Esophagus squamous epithelium (tissue), 5 donors: ENCODE data around the gene TMEFF2. TPM values are rescaled to one million over a fixed set of nuclear protein-coding genes. Genes with fewer than 3 reads are reported as not detected.

Source experiments
- DNase-seq: peaks from one replicate; lab custom pipeline; 2025; lab: John Stamatoyannopoulos, UW
- H3K27ac ChIP-seq, 4 donors: fragments of 200-600 bp; sonication (generic); one replicate each; pipeline ENCODE4 v1.5.1; 2016 to 2019; ENCODE audit warnings: mild to moderate bottlenecking in 1 of 4
- H3K27me3 ChIP-seq, 4 donors: fragments of 200-600 bp; sonication (generic); 1 replicate in 3 of 4; 2 replicates in 1 of 4; pipeline versions ENCODE4 v1.5.1 to v1.6.0; 2017 to 2021; ENCODE audit warnings: antibody characterized with exemption in 1 of 4
- H3K36me3 ChIP-seq, 3 donors: fragments of 200-600 bp; sonication (generic); one replicate each; pipeline ENCODE4 v1.5.1; 2016 to 2019
- H3K4me1 ChIP-seq, 3 donors: fragments of 200-600 bp; sonication (generic); one replicate each; pipeline ENCODE4 v1.5.1; 2017 to 2019
- H3K4me3 ChIP-seq, 4 donors: fragments of 200-600 bp; sonication (generic); 1 replicate in 3 of 4; 2 replicates in 1 of 4; pipeline ENCODE4 v1.5.1; 2016 to 2019; ENCODE audit warnings: mild to moderate bottlenecking in 2 of 4, moderate library complexity in 1 of 4
- H3K9me3 ChIP-seq, 3 donors: fragments of 200-600 bp; sonication (generic); one replicate each; pipeline ENCODE4 v1.5.1; 2016 to 2019
- CTCF ChIP-seq, 6 experiments: fragments of 450-650 bp in 4 of 6; fragments of 200-600 bp in 2 of 6; sonication (generic) in 2 of 6; IDR thresholded peaks; one replicate each; pipeline ENCODE4 v1.5.1; 2016 to 2019; ENCODE audit warnings: antibody characterized with exemption in 6 of 6, mild to moderate bottlenecking in 4 of 6, moderate library complexity in 4 of 6
- POLR2A ChIP-seq, 4 donors: fragments of 450-650 bp; IDR thresholded peaks; one replicate each; pipeline ENCODE4 v1.6.1; 2017; ENCODE audit warnings: antibody characterized with exemption in 4 of 4, mild to moderate bottlenecking in 4 of 4, moderate library complexity in 3 of 4
- WGBS, 2 donors: methylation state at CpG; one replicate each; pipeline ENCODE4 v1.1.5; 2018; 5-methylcytosine and 5-hydroxymethylcytosine counted together
- intact Hi-C: fragments of 100-400 bp; cut with DNase I; formaldehyde crosslinking; loops from one replicate; pipeline ENCODE4 v1.15.0; 2022
- total RNA-seq, 4 donors: library from RNA; depleted of rRNA; stranded (reverse); fragments of >200 nt; gene quantifications; one replicate each; pipeline ENCODE4 v1.1.0, GENCODE V29; 2016
- donor health status: DM: yes; HTN: yes; CAD: no.

TMEFF2 gene
- total RNA-seq, 4 donors from 2014 or later = 1.5 TPM; not detected in 3

DNA sequence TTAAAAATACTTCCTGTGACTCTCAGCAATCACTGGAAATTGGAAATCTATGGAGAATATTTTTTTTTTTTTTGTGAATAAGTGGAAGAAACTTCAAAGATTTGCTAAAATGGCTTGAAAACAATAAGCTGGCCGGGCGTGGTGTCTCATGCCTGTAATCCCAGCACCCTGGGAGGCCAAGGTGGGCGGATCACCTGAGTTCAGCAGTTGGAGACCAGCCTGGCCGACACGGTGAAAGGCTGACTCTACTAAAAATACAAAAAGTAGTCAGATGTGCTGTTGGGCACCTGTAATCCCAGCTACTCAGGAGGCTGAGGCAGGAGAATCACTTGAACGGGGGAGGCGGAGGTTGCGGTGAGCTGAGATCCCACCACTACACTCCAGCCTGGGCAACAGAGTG is 192.3 kb downstream of the TMEFF2 start:
- DNase-seq = no peak
- H3K27me3 ChIP-seq = no peaks in the 10 kb centered on the region
- WGBS, 2 donors = 50 to 54% methylated on average over 8 of the region's 8 CpGs
- H3K27ac ChIP-seq = no peak overlapping the region
- no peak overlapping the region for H3K4me3 ChIP-seq
- no peaks in the 10 kb centered on the region for H3K9me3 ChIP-seq
- no peaks in the 10 kb centered on the region for H3K36me3 ChIP-seq
- TF ChIP-seq CTCF (IDR thresholded peaks at IDR 0.05) = no peak
- TF ChIP-seq POLR2A (IDR thresholded peaks at IDR 0.05) = no peak
- intact Hi-C loops = no loop called here
- peaks cover 0 to 20% (median 0%) of the 10 kb centered on the region in 3 donors for H3K4me1 ChIP-seq

GRCh38 chr2:192000196-192000980 is 194.3 kb downstream of the TMEFF2 start:
- WGBS, 2 donors = 94 to 100% methylated on average over 1 of the region's 1 CpG

GRCh38 chr2:191999101-191999841 is 195.5 kb downstream of the TMEFF2 start:
- whole genome bisulfite sequencing, 2 donors = 67 to 75% methylated on average over 4 of the region's 4 CpGs
- H3K9me3 ChIP-seq = no peaks in the 10 kb centered on the region
- TF ChIP-seq POLR2A (IDR thresholded peaks at IDR 0.05) = no peak
- H3K4me3 ChIP-seq = no peak overlapping the region
- no peak overlapping the region for H3K27ac ChIP-seq
- no peaks in the 10 kb centered on the region for H3K27me3 ChIP-seq
- no peaks in the 10 kb centered on the region for H3K36me3 ChIP-seq
- intact Hi-C loops = no loop called here
- no peak for DNase-seq
- H3K4me1 ChIP-seq = peaks cover 0 to 16% (median 0%) of the 10 kb centered on the region in 3 donors

More at GRCh38 chr2:192000196-192000980, 194.3 kb downstream of the TMEFF2 start:
- Histone ChIP-seq H3K9me3 (no peaks in the 10 kb centered on the region), H3K27ac (no peak overlapping the region), H3K27me3 (no peaks in the 10 kb centered on the region), H3K4me3 (no peak overlapping the region), H3K4me1 (peaks cover 0 to 20% (median 0%) of the 10 kb centered on the region in 3 donors), H3K36me3 (no peaks in the 10 kb centered on the region)
- intact Hi-C loops = no loop called here
- TF ChIP-seq POLR2A (IDR thresholded peaks at IDR 0.05) (no peak), CTCF (IDR thresholded peaks at IDR 0.05) (no peak)
- DNase-seq = no peak

GRCh38 chr2:191995285-191995684 is 199.4 kb downstream of the TMEFF2 start:
- Histone ChIP-seq H3K36me3 (no peaks in the 10 kb centered on the region), H3K27ac (no peak overlapping the region), H3K4me3 (no peak overlapping the region), H3K9me3 (no peaks in the 10 kb centered on the region), H3K27me3 (no peaks in the 10 kb centered on the region), H3K4me1 (peaks cover 0 to 11% (median 0%) of the 10 kb centered on the region in 3 donors)
- DNase-seq = no peak
- WGBS, 2 donors = 39 to 52% methylated on average over 2 of the region's 2 CpGs
- intact Hi-C loops = no loop called here
- TF ChIP-seq CTCF (IDR thresholded peaks at IDR 0.05) (no peak), POLR2A (IDR thresholded peaks at IDR 0.05) (no peak)

GRCh38 chr2:191994749-191995148 is 200.0 kb downstream of the TMEFF2 start:
- H3K27ac ChIP-seq = no peak overlapping the region
- no peaks in the 10 kb centered on the region for H3K36me3 ChIP-seq
- TF ChIP-seq CTCF (IDR thresholded peaks at IDR 0.05) = no peak
- no peak for TF ChIP-seq POLR2A (IDR thresholded peaks at IDR 0.05)
- no peaks in the 10 kb centered on the region for H3K9me3 ChIP-seq
- no peak for DNase-seq
- peaks cover 0 to 5% (median 0%) of the 10 kb centered on the region in 3 donors for H3K4me1 ChIP-seq
- intact Hi-C loops = no loop called here
- no peaks in the 10 kb centered on the region for H3K27me3 ChIP-seq
- H3K4me3 ChIP-seq = no peak overlapping the region
- 66 to 88% methylated on average over 2 of the region's 2 CpGs for WGBS, 2 donors
